IPS-18c (cell line): ENCODE data around the gene RAB6A.
"Not testable (repeated sequence)": the region's sequence is repeated elsewhere in the genome, so short reads cannot be mapped to it uniquely, and the experiment has no call there.

Source experiments
- H3K4me3 ChIP-seq: 2 replicates; pipeline ENCODE4 v1.7.0; 2013; ENCODE audit warnings: low read depth, mild to moderate bottlenecking, low read length, moderate library complexity; ENCODE audit not compliant: insufficient read depth
- H3K9me3 ChIP-seq: one replicate; pipeline ENCODE4 v1.6.1; 2013; ENCODE audit warnings: mild to moderate bottlenecking, low read length, moderate library complexity; ENCODE audit not compliant: control insufficient read depth, insufficient read depth

The RAB6A gene

GRCh38 chr11:73760679-73761402 lies at the start of gene RAB6A:
TSS of gene RAB6A (minus strand) at chr11:73761074. CDS start at chr11:73760635, 439 bp downstream.
- peak within 1 kb of the TSS; percentile 94 for H3K4me3 ChIP-seq
- H3K9me3 ChIP-seq = no peaks in the 10 kb centered on the region

GRCh38 chr11:73810637-73811036 lies 49.8 kb upstream of the RAB6A start:
- Histone ChIP-seq H3K9me3 (no peaks in the 10 kb centered on the region), H3K4me3 (no peak overlapping the region)

- no peak overlapping the region for H3K4me3 ChIP-seq
- H3K9me3 ChIP-seq = no peaks in the 10 kb centered on the region
Measured at GRCh38 chr11:73808052-73808451, 47.2 kb upstream of the RAB6A start.

GRCh38 chr11:73804712-73805111 lies 43.8 kb upstream of the RAB6A start:
- H3K9me3 ChIP-seq = no peaks in the 10 kb centered on the region
- H3K4me3 ChIP-seq = no peak overlapping the region

- H3K4me3 ChIP-seq = no peak overlapping the region
- no peaks in the 10 kb centered on the region for H3K9me3 ChIP-seq
Measured at GRCh38 chr11:73801136-73801535, 40.3 kb upstream of the RAB6A start.

GRCh38 chr11:73800276-73800806 lies 39.5 kb upstream of the RAB6A start:
- Histone ChIP-seq H3K4me3 (no peak overlapping the region), H3K9me3 (no peaks in the 10 kb centered on the region)

- Histone ChIP-seq H3K9me3 (no peaks in the 10 kb centered on the region), H3K4me3 (no peak overlapping the region)
Measured at GRCh38 chr11:73797457-73797856, 36.6 kb upstream of the RAB6A start.

GRCh38 chr11:73795925-73796632 lies 35.2 kb upstream of the RAB6A start:
- Histone ChIP-seq H3K4me3 (no peak overlapping the region), H3K9me3 (no peaks in the 10 kb centered on the region)

- Histone ChIP-seq H3K9me3 (no peaks in the 10 kb centered on the region), H3K4me3 (no peak overlapping the region)
Measured at GRCh38 chr11:73792584-73792983, 31.7 kb upstream of the RAB6A start.

GRCh38 chr11:73789279-73789670 lies 28.4 kb upstream of the RAB6A start:
- Histone ChIP-seq H3K9me3 (no peaks in the 10 kb centered on the region), H3K4me3 (no peak overlapping the region)

- H3K4me3 ChIP-seq = peak within 1 kb of the TSS; percentile 74
Measured at GRCh38 chr11:73787643-73788558, 27.0 kb upstream of the RAB6A start, which contains the start of gene MRPL48. TSS of gene MRPL48 (plus strand) at chr11:73787874. CDS start at chr11:73787972, 98 bp downstream.

GRCh38 chr11:73787051-73787642 lies 26.3 kb upstream of the RAB6A start:
- Histone ChIP-seq H3K4me3 (peak overlapping the region; percentile 74), H3K9me3 (no peaks in the 10 kb centered on the region)

More at GRCh38 chr11:73787643-73788558, 27.0 kb upstream of the RAB6A start, which contains the start of gene MRPL48:
- no peaks in the 10 kb centered on the region for H3K9me3 ChIP-seq

GRCh38 chr11:73785467-73785866 lies 24.6 kb upstream of the RAB6A start:
- not testable (repeated sequence) for H3K4me3 ChIP-seq, H3K9me3 ChIP-seq

- no peaks in the 10 kb centered on the region for H3K9me3 ChIP-seq
- H3K4me3 ChIP-seq = no peak overlapping the region
Measured at GRCh38 chr11:73784734-73785133, 23.9 kb upstream of the RAB6A start.

GRCh38 chr11:73784080-73784634 lies 23.3 kb upstream of the RAB6A start:
- no peaks in the 10 kb centered on the region for H3K9me3 ChIP-seq
- H3K4me3 ChIP-seq = no peak overlapping the region

GRCh38 chr11:73783483-73784020 lies 22.7 kb upstream of the RAB6A start:
- no peaks in the 10 kb centered on the region for H3K9me3 ChIP-seq
- no peak overlapping the region for H3K4me3 ChIP-seq
